Measurements from ENCODE around the gene MRAP2. TPM values are rescaled to one million over a fixed set of nuclear protein-coding genes. Genes with fewer than 3 reads are reported as not detected.

MRAP2 gene, protein sequence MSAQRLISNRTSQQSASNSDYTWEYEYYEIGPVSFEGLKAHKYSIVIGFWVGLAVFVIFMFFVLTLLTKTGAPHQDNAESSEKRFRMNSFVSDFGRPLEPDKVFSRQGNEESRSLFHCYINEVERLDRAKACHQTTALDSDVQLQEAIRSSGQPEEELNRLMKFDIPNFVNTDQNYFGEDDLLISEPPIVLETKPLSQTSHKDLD
- total RNA-seq, result 47.3 TPM

DNA sequence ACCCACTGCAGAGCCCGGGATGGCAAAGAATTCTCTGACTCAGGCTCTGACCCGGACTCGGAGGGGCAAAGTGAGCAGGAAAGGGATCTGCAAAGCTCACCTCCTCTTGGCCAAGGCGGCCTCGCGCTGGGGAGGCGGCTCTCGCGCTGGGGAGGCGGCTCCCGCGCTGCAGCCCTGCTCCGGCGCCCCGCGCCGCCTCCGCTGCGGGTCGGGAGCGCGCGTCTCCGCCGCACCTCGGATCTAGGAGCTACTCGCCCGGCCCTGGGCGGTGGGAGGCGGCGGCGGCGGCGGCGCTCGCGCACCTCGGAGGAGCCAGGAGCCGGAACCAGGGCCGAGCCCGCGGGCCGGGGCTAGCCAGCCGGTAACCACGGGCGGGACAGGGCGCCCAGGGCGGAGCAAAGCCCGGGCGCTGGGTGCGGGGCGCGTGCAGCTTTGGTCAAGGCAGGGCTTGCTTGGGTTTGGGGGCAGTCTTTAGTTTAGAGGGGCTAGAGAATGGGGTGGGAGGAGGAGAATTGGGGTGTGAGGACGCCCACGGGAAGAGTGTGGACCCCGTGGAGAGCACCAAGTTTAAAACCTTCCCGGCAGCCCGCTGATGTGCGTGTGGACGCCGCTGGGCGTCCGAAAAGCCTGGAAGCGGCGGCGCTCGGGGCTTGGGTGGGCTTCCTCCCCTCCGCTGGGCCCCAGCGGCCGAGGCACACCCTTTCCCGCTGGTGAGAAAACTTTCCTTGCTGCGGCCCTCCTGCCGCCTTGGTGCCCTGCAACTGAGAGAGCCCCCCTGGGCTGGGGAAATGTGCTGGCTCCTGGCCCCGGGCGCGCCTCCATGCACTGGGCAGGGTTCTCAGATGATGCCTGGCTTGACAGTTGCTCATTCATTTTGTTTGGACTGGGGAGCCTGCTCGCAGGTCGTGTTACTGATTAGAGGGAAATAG, at the start of gene MRAP2:
MRAP2 (plus strand) TSS at position 250 of the 929 bp plus-strand sequence. CDS start 21,547 bp downstream, outside the sequence.
- peaks cover 0 to 49% of the 10 kb centered on the region in 2 donors for H3K4me1 ChIP-seq
- H3K27ac ChIP-seq, result peak within 1 kb of the TSS; percentile 87 to 96
- H3K4me3 ChIP-seq, result peak within 1 kb of the TSS; percentile 52 to 88
- intact Hi-C loops (cut with DNase I), result loop anchor here (2.0 to 5.0 kb wide), 2 partner anchors 17 to 59 kb away; no protein-coding TSS in a partner anchor
- no peaks in the 10 kb centered on the region for H3K36me3 ChIP-seq
- H3K27me3 ChIP-seq, result no peaks in the 10 kb centered on the region
- H3K9me3 ChIP-seq, result no peaks in the 10 kb centered on the region
- TF ChIP-seq, protein P1, sequence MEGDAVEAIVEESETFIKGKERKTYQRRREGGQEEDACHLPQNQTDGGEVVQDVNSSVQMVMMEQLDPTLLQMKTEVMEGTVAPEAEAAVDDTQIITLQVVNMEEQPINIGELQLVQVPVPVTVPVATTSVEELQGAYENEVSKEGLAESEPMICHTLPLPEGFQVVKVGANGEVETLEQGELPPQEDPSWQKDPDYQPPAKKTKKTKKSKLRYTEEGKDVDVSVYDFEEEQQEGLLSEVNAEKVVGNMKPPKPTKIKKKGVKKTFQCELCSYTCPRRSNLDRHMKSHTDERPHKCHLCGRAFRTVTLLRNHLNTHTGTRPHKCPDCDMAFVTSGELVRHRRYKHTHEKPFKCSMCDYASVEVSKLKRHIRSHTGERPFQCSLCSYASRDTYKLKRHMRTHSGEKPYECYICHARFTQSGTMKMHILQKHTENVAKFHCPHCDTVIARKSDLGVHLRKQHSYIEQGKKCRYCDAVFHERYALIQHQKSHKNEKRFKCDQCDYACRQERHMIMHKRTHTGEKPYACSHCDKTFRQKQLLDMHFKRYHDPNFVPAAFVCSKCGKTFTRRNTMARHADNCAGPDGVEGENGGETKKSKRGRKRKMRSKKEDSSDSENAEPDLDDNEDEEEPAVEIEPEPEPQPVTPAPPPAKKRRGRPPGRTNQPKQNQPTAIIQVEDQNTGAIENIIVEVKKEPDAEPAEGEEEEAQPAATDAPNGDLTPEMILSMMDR (IDR thresholded peaks at IDR 0.05), result no peak
- DNase-seq (ENCODE audit: low spot score in 2 of 2), result peak in 1 of 2 donors; percentile 74

DNA sequence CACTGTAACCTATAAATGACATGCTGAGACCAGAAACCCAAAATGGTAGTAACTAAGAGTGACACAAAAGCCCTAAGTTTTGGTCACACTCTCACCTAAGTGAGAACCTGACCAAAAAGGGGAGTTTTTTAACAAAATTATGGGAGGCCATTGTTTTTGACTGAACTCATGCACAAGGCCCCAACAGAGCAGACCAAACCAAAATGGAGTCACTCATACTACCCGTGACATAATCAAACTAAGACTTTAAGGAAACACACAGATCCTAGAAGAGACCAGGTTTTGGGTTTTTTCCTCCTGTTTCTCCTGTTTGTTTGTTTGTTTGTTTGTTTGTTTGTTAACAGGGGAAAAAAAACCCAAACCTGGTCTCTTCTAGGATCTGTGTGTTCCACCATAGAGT, 49.2 kb upstream of the MRAP2 start:
- Histone ChIP-seq H3K4me1 (peaks cover 4 to 29% of the 10 kb centered on the region in 2 donors), H3K27ac (peak overlapping the region; percentile 84 to 85), H3K27me3 (no peaks in the 10 kb centered on the region), H3K36me3 (no peaks in the 10 kb centered on the region), H3K4me3 (no peak overlapping the region), H3K9me3 (peaks cover 0 to 6% of the 10 kb centered on the region in 2 donors)
- intact Hi-C loops (cut with DNase I), result loop anchor here (2.0 to 10.0 kb wide), 4 partner anchors 44 to 440 kb away; no protein-coding TSS in a partner anchor
- no peak for DNase-seq (ENCODE audit: low spot score in 2 of 2)
- TF ChIP-seq, protein P1 (IDR thresholded peaks at IDR 0.05), result no peak

DNA sequence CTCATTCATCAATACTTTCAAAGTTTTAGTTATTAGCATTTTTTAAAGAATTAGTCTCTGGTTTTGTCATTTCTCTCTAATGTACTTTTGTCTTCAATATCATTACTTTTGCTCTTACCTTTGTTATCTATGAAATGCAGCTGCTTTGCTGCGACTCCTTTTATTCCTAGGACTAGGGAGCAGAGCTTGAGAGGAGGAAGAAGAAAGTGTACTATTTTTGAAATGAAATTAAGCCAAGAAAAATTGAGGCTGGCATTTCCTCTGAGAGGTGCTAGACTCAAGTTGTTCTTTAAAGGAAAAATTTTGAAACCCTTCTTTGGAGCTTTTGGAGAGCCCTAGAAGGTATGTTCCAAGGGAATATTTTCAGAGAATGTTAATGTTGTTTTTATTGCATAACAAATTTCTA, 48.3 kb upstream of the MRAP2 start:
- peak overlapping the region; percentile 84 to 85 for H3K27ac ChIP-seq
- peaks cover 4 to 29% of the 10 kb centered on the region in 2 donors for H3K4me1 ChIP-seq
- no peaks in the 10 kb centered on the region for H3K36me3 ChIP-seq
- intact Hi-C loops (cut with DNase I), result loop anchor here (2.0 to 10.0 kb wide), 5 partner anchors 43 to 439 kb away; partner anchors contain the start of gene CEP162
- TF ChIP-seq, protein P1 (IDR thresholded peaks at IDR 0.05), result peak in 1 of 3 experiments; percentile 30
- peaks cover 0 to 6% of the 10 kb centered on the region in 2 donors for H3K9me3 ChIP-seq
- H3K27me3 ChIP-seq, result no peaks in the 10 kb centered on the region
- no peak overlapping the region for H3K4me3 ChIP-seq
- no peak for DNase-seq (ENCODE audit: low spot score in 2 of 2)

DNA sequence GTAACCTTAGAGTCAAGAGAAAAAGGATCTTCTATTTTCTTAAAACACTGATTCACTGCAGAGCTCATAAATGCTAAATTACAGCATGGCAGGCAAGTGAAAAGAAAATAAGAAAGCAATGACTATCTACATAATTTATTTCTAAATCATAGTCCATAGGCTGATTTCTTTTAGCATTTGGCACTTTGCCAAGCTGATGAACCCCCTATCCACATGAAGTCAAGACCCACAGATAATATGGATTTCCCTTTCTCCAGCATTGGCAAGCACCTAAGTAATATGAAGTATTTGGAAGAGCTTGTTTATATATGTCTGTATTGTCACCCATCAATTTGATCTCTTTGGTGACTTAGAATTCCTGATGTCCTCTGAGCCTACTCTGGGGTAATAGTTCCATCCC, 47.9 kb upstream of the MRAP2 start:
- no peak overlapping the region for H3K4me3 ChIP-seq
- H3K27ac ChIP-seq, result peak overlapping the region; percentile 70 to 85
- peaks cover 4 to 29% of the 10 kb centered on the region in 2 donors for H3K4me1 ChIP-seq
- intact Hi-C loops (cut with DNase I), result loop anchor here (2.0 to 10.0 kb wide), 5 partner anchors 43 to 439 kb away; partner anchors contain the start of gene CEP162
- peaks cover 0 to 3% of the 10 kb centered on the region in 2 donors for H3K9me3 ChIP-seq
- no peaks in the 10 kb centered on the region for H3K27me3 ChIP-seq
- TF ChIP-seq, protein P1 (IDR thresholded peaks at IDR 0.05), result no peak
- no peaks in the 10 kb centered on the region for H3K36me3 ChIP-seq
- DNase-seq (ENCODE audit: low spot score in 2 of 2), result no peak

DNA sequence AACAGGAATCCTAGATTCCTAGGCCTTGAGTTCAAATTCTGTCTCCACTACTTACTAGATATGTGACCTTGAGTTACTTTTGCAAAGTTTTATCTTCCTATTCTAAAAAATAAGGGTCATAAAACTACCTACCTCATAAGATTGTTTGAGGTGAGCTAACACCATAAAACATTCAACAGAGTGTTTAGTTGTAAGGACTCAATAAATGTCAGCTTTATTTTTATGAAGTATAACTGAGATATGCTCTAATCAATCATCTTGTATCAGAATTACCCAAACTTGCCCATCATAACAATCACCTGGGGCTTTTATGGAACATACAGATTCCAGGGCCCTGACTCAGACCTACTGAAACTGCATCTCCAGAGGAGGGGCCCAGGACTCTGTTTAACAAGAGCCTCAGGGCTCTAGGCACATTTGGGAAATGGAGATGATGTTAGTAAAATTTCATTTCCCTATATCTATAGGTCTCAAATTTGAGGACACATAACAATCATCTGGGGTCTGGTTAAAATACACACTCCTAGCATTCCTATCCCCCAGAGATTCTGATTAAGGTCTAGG, 35.5 kb upstream of the MRAP2 start:
- H3K36me3 ChIP-seq, result no peaks in the 10 kb centered on the region
- no peak overlapping the region for H3K27ac ChIP-seq
- no peak overlapping the region for H3K4me3 ChIP-seq
- no peak for DNase-seq (ENCODE audit: low spot score in 2 of 2)
- no peaks in the 10 kb centered on the region for H3K27me3 ChIP-seq
- TF ChIP-seq, protein P1 (IDR thresholded peaks at IDR 0.05), result no peak
- no peaks in the 10 kb centered on the region for H3K9me3 ChIP-seq
- intact Hi-C loops (cut with DNase I), result no loop called here
- H3K4me1 ChIP-seq, result no peaks in the 10 kb centered on the region
